GM19438 (cell line): Measurements from ENCODE around the gene DHRS13.
"Not testable (repeated sequence)": the region's sequence is repeated elsewhere in the genome, so short reads cannot be mapped to it uniquely, and the experiment has no call there.

ENCODE experiments used
- ATAC-seq: cut with Tn5 transposase; IDR thresholded peaks from one replicate; pipeline ENCODE4 v1.9.1; 2021; ENCODE audit warnings: low read depth; ENCODE audit not compliant: unreplicated experiment

DHRS13 gene

DNA sequence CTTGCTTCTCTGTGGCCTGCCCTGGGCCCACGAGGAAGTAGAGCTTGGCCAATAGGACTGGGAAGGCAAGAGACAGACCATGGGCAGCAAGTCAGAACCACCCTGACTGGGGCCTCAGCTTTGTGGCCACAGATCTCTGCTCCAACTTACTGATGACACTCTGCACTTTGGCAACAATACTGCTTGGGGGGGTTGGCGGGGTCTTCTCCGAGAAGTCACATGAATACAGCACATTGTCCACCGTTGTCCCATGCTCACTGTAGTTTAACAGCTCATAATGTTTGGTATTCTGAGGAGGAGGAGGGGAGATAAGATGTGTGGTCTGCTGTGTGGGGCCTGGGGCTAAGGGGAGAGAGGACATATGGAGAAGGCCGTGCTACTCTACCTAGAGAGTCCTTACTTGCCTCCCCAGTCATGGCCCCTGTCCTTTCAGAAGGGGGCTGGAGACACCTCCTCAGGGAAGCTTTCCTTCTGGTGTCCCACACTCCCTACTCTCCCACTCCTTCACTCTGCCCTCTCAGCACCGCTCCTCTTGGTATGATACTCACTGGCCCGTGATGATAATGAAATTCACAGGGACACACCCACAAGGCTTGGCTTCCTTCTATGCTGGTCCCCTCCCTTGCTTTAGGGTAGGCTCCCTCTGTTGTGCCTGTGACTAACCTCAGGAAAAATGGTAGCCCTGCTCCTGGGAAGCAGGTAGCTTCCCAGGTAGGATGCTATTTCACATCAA, 4.0 kb upstream of the DHRS13 start:
- ATAC-seq, result no peak

DNA sequence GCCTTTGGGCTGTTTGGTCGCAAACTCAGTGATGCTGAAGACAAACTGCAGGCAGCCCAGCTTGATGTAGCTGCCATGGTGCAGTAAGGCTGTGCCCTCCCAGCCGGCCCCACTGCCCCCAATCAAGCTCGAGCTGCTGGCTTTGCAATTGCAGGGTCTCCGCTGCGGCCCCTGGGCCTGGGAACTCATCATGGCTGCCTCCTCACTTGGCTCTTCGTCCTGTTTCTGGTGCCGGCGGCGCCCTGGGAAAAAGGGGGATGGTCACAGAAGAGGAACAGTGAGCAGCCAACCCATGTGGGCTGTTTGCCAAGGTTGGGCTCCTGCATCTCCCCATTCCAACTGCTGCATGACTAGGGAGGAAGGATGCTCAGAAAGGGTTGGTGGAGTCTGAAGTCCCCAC, 3.4 kb upstream of the DHRS13 start:
- no peak for ATAC-seq

DNA sequence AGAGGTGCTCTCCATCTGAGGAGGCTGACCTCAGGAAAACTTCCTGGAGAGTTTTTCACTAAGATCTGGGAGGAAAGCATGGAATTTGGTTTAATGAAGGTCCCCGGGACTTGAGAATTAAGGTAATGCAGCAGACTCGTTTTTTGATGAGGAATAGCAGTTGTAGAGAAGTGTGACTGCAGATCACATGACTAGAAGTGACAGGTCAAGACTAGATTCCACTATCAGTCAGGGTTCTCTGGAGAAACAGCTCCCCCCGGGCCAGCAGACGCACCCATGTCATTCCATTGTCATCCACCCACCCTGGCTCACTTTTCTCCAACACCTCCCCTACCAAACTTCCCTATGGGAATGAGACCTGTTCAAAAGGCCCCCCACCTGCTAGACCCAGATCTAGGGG, 1.9 kb upstream of the DHRS13 start:
- ATAC-seq, result no peak

DNA sequence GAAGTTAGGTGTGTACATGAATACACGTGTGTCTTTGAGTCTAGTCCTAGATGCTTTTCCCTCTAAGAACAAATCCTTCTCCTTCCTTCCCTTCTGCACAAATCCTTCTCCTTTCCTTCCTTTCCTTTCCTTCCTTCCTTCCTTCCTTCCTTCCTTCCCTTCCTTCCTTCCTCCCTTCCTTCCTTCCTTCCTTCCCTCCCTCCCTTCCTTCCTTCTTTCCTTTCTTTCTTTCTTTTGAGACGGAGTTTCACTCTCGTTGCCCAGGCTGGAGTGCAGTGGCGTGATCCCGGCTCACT, 615 bp upstream of the DHRS13 start:
- not testable (repeated sequence) for ATAC-seq

DNA sequence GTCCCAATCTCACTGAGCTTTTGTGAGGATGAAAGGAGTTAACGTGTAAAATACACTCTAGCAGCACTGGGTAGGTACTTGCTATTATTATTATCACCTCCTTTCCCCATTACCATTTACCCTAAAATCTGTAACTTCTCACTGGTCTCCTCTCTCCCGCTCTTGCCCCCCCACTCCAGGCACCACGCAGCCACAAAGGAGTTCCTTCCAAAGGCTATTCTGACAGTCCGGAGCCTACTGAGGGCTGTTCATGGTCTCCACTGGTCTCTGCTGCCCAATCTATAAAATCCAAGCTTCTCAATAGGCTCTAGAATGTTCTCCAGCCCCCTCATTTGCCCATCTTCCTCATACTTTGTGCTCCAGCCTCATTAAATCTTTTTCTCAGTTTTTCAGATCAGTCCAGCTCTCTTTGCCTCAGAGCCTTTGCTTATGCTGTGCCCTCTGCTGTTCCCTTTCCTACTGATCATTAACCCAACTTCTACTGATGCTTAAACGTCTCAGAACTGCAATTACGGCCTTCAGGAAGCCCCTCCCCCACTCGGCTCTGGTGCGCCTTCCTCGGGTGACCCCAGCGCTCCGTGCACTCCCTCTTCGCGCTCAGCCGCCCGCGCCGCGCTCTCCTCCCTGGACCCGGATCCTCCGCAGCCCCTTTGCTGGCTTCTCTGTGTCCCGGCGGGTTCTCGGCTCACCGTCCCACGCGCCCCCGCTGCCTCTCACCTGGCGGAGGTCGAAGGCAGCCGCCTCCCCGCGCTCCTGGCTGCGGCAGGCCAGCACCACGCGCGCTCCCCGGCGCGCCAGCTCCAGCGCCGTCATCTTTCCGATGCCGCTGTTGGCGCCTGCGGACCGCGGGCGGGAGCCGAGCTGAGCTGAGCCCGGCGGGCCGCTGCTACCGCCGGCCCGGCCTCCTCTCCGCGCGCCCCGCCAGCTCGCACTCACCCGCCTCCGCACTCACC, 737 bp downstream of the DHRS13 start:
- peak; percentile 37 for ATAC-seq

DNA sequence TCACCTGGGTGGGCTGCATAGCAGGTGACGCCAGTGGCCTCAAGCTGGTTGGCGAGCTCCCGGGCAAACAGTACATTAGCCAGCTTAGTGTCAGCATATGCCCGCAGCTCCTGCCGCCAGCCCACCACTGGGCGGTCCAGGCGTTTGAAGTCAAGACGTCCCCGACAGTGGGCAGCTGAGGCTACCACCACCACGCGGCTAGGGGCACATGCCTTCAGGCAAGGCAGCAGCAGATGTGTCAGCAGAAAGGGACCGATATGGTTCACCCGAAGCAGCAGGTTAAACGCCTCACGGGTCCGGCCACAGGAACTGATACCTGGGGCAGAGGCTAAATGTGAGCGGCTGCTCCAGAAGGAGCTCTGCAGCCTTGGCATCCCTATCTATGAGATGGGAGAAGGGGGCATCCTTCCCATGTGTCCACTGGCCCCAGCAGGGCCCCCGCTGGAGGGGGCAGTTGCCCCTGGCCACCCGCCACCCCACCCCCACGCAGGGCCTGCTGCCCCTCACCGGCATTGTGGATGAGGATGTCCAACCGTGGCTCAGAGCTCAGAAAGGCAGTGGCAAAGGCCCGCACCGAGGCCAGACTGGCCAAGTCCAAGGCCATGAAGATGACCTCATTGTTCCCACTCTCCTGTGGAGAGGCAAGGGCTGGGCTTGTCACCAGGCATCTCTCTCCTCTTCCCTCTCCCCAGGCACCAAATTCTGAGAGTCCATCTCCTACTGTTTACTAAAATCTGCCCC, 1.7 kb downstream of the DHRS13 start:
- ATAC-seq, result no peak

DNA sequence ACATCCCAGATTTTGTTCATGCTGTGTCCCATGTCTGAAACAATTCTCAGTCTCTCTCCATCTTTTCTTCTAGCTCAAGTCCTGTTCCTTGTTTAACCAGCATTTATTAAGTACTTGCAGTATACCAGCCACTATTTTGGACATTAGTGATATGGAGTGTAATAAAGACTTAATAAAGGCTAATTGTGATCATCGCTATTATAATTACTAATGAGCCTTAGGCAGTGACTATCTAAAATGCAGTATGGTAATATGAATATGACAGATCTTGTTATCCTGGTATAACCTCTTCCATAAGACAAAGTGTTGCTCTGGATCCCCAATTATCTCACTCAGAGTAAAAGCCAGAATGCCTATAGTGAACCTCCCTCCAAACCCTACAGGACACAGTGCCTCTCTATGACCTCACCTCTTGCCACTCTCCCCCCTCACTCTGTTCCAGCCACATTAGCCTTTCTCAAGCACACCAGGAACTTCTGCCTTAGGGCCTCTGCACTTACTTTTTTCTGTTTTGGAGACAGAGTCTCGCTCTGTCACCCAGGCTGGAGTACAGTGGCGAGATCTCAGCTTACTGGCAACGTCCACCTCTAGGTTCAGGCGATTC, 3.6 kb downstream of the DHRS13 start:
- ATAC-seq, result no peak

DNA sequence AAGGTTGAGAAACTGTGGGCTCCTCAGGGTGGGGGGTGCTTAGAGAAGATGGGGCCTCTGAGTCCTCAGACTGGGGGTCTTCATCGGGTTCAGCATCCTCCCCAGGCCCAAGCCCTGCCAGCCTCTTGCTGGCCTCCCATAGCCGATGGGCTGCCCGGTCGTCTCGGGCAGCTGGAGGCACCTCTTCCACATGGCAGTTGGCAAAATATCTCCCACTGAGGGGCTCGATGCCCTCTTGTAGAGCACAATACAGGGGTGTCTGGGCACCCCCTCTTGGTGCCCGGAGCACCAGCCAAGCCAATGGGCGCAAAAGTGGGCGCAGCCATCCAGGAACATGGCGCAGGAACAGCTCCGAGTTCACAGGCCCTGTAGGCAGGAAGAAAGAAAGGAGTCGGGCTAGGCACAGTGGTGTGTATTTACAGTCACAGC, 4.3 kb downstream of the DHRS13 start:
- ATAC-seq, result no peak

DNA sequence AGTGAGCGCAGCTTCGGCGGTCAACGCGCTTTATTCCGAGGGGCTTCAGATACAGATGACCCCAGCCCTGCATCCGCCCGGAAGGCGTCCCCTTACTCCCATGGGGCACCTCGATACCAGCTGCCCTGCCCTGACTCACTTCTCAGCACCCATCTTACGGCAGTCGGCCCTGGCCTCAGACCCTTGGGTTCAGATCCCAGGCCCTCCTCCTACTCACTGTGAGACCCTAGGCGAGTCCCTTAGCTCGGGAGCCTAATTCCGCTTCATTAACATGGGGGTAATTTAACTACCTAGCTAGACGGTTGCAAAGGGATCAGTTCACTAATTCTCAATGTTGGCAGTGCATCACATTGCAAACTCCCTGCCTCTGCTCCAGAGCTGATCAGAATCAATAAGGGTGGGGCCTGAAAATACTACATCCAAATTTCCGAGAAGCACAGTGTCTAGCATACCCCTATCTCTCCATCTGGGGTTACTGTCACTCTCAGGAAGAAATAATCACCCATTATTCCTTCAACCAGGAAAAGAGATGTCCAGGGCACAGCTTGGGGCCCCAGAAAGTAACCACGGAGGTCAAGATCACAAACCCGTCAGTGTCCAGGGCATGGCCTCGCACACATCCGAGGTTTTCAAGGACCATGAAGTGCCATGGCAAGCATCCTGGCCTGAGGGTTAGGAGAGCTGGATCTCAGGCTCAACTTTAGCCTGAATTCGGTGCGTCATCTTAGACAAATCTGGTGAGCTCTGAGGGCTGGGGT, 4.9 kb downstream of the DHRS13 start:
- ATAC-seq, result no peak

DNA sequence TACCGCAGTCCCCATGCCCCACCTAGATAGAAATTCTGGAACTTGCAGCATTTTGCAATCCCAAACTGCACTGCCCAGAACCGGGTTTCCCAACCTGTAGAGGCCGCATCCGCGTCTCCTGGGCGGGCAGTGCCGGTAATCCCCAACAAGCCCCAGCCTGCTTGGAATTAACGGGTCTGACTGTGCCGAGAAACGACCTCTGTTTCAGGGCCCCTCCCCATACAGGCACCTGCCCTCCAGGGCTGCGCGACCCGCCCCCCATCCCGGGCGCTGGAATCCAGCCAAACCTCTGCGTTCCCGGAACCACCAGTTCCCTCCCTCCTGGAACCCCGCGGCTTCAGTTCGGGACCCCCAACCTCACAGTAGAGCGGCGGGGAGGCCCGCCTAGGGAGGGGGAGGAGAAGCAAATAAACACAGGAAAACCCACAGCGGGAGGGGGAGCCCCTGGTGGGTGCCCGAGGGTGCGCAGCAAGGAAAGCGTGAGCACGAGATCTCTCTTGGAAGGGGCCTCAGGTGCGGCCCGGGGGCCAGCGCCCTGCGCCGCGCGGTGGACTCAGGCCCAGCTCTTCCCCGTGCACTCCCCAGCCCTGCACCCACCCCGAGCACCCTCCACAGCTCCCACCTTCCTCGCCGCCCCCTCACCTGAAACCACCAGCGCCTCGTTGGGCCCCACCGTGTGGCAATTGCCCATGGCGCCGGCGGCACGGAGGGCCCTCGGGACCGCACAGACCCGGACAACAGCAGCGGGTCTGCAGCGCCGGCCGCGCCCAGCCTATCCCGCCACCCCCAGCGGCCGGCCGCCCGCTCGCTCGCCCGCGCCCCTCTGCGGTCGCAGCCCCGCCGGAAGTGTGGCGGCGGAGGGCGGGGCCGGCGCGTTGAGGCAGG, 5.8 kb downstream of the DHRS13 start, which contains the start of gene FLOT2:
TSS of gene FLOT2 (minus strand) at position 850 of the 885 bp plus-strand sequence. CDS start at position 691, 159 bp downstream.
- no peak for ATAC-seq

DNA sequence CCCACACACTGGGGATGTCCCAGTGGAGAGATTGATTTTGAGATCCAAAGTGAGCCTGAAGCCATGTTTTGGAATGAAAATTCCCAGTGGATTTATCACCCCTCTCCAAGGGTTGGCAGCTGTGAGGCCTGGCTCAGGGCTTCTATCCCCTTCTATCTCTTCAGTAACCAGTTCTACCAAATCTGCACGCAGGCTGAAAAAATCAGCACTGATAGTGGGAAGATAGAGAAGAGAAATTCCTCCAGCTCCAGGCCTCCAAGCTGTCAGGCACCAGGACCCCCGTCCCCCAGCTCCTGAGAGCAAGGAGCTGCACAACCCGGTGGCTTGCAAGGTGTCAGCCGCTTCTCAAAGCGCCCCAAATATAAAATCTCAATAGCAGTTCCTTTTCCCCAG, 6.4 kb downstream of the DHRS13 start:
- ATAC-seq, result no peak

DNA sequence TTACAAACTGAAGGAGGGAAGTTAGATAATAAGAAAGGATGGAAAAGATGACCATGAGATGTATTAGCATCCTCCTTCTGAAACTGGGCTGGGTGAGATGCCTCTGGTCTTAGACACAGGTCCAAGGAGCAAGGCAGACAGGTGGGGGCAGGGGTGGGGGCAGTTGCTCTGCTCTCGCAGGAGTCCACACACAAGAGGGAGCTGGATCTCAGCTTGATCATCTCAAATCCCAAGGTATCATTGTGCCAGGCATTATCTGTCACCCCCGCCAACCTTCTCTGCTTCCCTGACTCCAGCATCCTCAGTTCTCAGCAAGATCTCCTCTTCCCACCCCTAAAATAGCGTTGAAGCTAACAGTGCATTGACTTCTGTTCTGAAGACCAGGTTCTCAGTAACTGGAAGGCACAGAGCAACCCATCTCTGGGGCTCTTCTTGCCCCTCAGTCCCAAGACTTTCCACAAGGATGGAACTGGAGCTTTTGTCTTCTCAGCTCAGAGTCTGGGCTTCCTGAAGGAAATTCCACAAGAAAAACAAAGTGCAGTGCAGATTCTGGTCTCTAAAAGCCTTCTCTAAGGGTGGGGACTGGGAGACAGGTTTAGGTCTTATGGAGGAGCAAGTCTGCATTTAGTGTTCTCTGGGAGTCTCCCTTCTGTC, 7.0 kb downstream of the DHRS13 start:
- ATAC-seq, result no peak

DNA sequence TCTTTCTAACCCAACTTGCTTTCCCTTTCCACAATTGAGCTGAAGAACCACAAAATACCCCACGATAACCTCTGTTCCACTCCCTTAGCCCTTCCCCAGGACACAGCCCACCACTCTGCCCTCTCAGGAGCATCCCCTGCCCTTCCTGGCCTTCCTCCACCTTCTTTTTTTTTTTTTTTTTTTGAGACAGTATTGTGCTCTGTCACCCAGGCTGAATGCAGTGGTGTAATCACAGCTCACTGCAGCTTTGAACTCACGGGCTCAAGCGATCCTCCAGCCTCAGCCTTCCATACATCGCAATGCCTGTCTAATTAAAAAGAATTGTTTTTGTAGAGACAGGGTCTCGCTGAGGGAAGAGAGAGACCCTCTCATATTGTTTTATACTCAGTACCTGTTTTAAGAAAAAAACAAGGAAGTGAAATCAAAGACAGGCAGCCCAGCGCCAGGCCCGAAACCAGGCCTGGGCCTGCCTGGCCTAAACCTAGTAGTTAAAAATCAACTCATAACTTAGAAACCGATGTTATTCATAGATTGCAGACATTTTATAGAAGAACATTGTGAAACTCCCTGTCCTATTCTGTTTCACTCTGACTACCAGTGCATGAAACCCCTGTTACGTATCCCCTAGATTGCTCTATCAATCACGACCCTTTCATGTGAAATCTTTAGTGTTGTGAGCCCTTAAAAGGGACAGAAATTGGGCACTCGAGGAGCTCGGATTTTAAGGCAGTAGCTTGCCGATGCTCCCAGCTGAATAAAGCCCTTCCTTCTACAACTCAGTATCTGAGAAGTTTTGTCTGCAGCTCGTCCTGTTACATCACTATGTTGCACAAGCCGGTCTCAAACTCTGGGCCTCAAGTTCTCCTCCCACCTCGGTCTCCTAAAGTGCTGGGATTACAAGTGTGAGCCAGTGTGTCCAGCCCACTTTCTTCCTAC, 9.4 kb downstream of the DHRS13 start:
- ATAC-seq, result not testable (repeated sequence)

DNA sequence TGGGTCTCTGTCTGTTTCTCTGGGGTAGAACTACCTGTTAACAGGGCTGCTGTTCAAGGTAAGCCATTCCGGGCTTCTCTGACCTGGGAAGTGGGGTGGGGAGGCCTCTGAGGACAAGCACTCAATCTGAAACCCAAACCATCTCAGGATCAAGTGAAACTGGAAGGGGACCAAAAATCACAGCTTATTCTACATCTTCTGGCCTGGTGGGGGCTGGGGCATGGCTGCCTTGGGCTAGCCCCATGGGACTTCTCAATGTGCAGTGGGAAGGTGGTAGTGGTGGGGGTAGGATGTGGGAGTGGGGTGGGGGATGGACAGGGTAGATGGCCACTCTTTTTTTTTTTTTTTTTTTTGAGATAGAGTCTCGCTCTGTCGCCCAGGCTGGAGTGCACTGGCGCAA, 10.9 kb downstream of the DHRS13 start:
- ATAC-seq, result no peak

DNA sequence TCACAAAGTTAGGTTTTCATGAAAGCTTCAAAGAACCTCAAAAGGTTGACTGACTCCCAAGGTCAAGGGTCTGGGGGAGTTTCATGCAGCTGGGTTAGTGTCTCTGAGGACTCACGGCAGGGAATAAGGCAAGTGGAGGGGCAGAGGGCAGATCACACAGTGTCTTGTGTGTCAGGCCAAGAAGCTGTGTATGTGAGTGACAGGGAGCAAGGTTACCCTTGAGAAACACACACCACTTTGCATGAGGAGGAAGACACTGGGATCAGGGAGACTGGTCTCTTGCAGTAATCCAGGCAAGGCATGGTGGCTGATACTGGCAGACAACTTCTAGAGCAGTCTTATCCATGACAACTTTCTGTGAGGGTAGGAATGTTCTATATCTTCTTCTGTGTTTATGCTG, 11.7 kb downstream of the DHRS13 start:
- ATAC-seq, result no peak

DNA sequence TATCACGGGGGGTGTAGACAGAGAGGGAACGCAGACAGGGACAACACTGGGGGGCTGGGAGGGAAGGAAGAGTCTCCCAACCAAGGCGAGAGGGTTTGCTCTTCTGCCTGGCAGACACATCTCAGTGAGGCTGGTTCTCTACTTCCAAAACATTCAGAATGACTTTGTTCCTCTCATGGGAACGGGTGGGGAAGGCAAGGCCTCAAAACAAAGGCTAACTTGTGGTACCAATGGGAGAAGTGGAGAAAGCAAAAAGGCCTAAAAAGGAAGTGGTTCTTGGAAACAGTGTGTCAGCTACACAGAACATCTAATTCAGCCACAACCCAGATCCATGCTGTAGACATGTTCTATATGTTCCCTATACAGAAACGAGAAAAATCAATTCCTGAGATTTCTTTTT, 12.9 kb downstream of the DHRS13 start:
- no peak for ATAC-seq

DNA sequence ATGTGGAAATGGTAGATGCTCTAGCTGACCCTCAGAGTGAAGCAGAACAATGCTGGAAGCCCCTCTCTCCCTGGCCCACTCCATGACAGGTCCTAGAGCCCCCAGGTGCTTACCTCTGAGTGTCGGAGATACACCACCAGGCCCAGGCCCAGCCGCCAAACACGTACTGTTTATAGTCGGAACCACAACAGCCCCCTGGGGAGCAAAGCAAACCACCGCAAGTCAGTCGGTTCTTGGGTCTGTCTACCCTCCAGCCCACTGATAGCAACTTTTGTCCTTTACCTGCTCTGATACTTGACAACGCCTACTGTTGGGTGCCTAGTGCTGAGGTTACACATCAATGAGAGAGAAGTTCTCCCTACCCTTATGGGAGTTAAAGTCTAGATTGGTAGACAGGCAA, 14.0 kb downstream of the DHRS13 start:
- ATAC-seq, result no peak
